Endothelial cell of umbilical vein (primary cell): ENCODE data around the gene DLST. TPM values are rescaled to one million over a fixed set of nuclear protein-coding genes. Genes with fewer than 3 reads are reported as not detected.

Experiments used
- BruUV-seq: library from RNA; stranded (reverse); fragments of 400-500 nt; replicated peaks from 2 replicates; lab custom pipeline; 2021; lab: Mats Ljungman, UMichigan
- CTCF ChIA-PET: fragments of 300-600, 350-600 bp; sonication (Branson Sonifier 250); formaldehyde crosslinking; loops from one replicate; lab custom pipeline; 2021; ENCODE audit warnings: antibody characterized with exemption, inconsistent platforms; lab: Charles Lee
- POLR2A ChIA-PET: fragments of 300-600, 350-600 bp; sonication (Branson Sonifier 250); formaldehyde crosslinking; loops from one replicate; lab custom pipeline; 2021; ENCODE audit warnings: antibody characterized with exemption, inconsistent platforms; lab: Charles Lee
- DNase-seq: peaks from one replicate; pipeline ENCODE4 v3.0.0-alpha.2; 2011; ENCODE audit warnings: low read depth, low spot score
- FAIRE-seq: peaks from 2 replicates; lab custom pipeline; 2011; peaks lifted over from hg19 to GRCh38; lab: Jason Lieb, UNC
- H2AFZ ChIP-seq: 2 replicates; pipeline ENCODE4 v1.6.0; 2012; ENCODE audit warnings: low read depth, low read length, control low read depth, inconsistent platforms
- H3K27ac ChIP-seq: 2 replicates; pipeline ENCODE4 v1.5.1; 2011; ENCODE audit warnings: low read depth, mild to moderate bottlenecking, control low read depth, low read length, moderate library complexity; ENCODE audit not compliant: insufficient read depth
- H3K27me3 ChIP-seq, 2 experiments: 2 replicates each; pipeline versions ENCODE4 v1.6.0 to v1.6.1; 2011; ENCODE audit warnings: low read length in 2 of 2, mixed read lengths in 1 of 2; ENCODE audit not compliant: control insufficient read depth in 2 of 2, insufficient read depth in 2 of 2
- H3K36me3 ChIP-seq, 2 experiments: 2 replicates in 1 of 2; 3 replicates in 1 of 2; pipeline ENCODE4 v1.5.1; 2011; ENCODE audit warnings: low read length in 2 of 2, mild to moderate bottlenecking in 1 of 2, moderate library complexity in 1 of 2; ENCODE audit not compliant: control insufficient read depth in 2 of 2, insufficient read depth in 2 of 2; ENCODE audit errors: extremely low read depth in 1 of 2
- H3K4me1 ChIP-seq: 3 replicates; pipeline ENCODE4 v1.5.1; 2011; ENCODE audit warnings: mild to moderate bottlenecking, low read length; ENCODE audit not compliant: control insufficient read depth, insufficient read depth; ENCODE audit errors: extremely low read depth
- H3K4me2 ChIP-seq: 2 replicates; pipeline ENCODE4 v1.6.1; 2011; ENCODE audit warnings: low read length, control low read depth, mixed read lengths; ENCODE audit not compliant: insufficient read depth
- H3K4me3 ChIP-seq, 3 experiments: fragments of 200-600 bp in 1 of 3; sonication (generic), shearing (Covaris generic) in 1 of 3; replicated peaks in 1 of 3; 2 replicates each; pipeline ENCODE4 v1.5.1; 2011 to 2016; ENCODE audit warnings: control low read depth in 3 of 3, low read length in 3 of 3, mild to moderate bottlenecking in 2 of 3, inconsistent platforms in 1 of 3, low read depth in 1 of 3, moderate library complexity in 1 of 3; ENCODE audit not compliant: insufficient read depth in 1 of 3
- H3K79me2 ChIP-seq: 2 replicates; pipeline ENCODE4 v1.6.0; 2012; ENCODE audit warnings: low read length, inconsistent platforms; ENCODE audit not compliant: control insufficient read depth, insufficient read depth
- H3K9ac ChIP-seq: replicated peaks from 2 replicates; pipeline ENCODE3; 2011; ENCODE audit warnings: low read length, control low read depth; ENCODE audit not compliant: insufficient read depth; ENCODE audit errors: extremely low read depth
- H3K9me1 ChIP-seq: replicated peaks from 3 replicates; pipeline ENCODE4 v1.6.0; 2011; ENCODE audit warnings: mild to moderate bottlenecking, low read length; ENCODE audit not compliant: control insufficient read depth, insufficient read depth; ENCODE audit errors: extremely low read depth
- H3K9me3 ChIP-seq: replicated peaks from 2 replicates; pipeline ENCODE4 v1.5.1; 2012; ENCODE audit warnings: low read length, inconsistent platforms; ENCODE audit not compliant: control insufficient read depth, insufficient read depth
- H4K20me1 ChIP-seq: replicated peaks from 2 replicates; pipeline ENCODE3; 2011; ENCODE audit warnings: mild to moderate bottlenecking, low read length; ENCODE audit not compliant: control insufficient read depth, insufficient read depth; ENCODE audit errors: extremely low read depth
- CTCF ChIP-seq, 2 donors: IDR thresholded peaks; 1 replicate in 1 of 2; 2 replicates in 1 of 2; pipeline ENCODE4 v1.5.1; 2011; ENCODE audit warnings: low read length in 2 of 2, mild to moderate bottlenecking in 2 of 2, moderate library complexity in 2 of 2, control low read depth in 1 of 2, inconsistent platforms in 1 of 2, low read depth in 1 of 2; ENCODE audit not compliant: insufficient read depth in 1 of 2; ENCODE audit errors: extremely low read depth in 1 of 2
- EZH2 ChIP-seq: IDR thresholded peaks from 2 replicates; pipeline ENCODE4 v1.6.1; 2012; ENCODE audit warnings: borderline replicate concordance, low read depth, mild to moderate bottlenecking, moderate library complexity, low read length, inconsistent platforms; ENCODE audit not compliant: severe bottlenecking
- FOS ChIP-seq: IDR thresholded peaks from 2 replicates; pipeline ENCODE4 v1.6.1; 2011; ENCODE audit warnings: mild to moderate bottlenecking, low read length, moderate library complexity, borderline replicate concordance; ENCODE audit not compliant: insufficient read depth
- GATA2 ChIP-seq: IDR thresholded peaks from 2 replicates; pipeline ENCODE4 v1.7.0; 2011; ENCODE audit warnings: low read depth, mild to moderate bottlenecking, moderate library complexity, mixed read lengths, low read length; ENCODE audit not compliant: insufficient read length, insufficient read depth
- JUN ChIP-seq: IDR thresholded peaks from 2 replicates; pipeline ENCODE4 v1.6.1; 2011; ENCODE audit warnings: borderline replicate concordance, low read depth; ENCODE audit not compliant: insufficient read length, insufficient read depth
- MAX ChIP-seq: IDR thresholded peaks from 2 replicates; pipeline ENCODE4 v1.6.1; 2011; ENCODE audit not compliant: insufficient read depth, insufficient read length
- MYC ChIP-seq: IDR thresholded peaks from one replicate; pipeline ENCODE4 v1.6.1; 2011; ENCODE audit warnings: mild to moderate bottlenecking, low read depth, low read length
- POLR2A ChIP-seq: IDR thresholded peaks from 2 replicates; pipeline ENCODE4 v1.6.1; 2012; ENCODE audit warnings: low read depth, mild to moderate bottlenecking, control low read depth, low read length
- POLR2AphosphoS5 ChIP-seq: IDR thresholded peaks from 2 replicates; pipeline ENCODE4 v1.6.1; 2012; ENCODE audit warnings: low read depth, mild to moderate bottlenecking, control low read depth, low read length, moderate library complexity; ENCODE audit not compliant: insufficient read depth
- dilution Hi-C: fragments of 300-500 bp; cut with MboI; formaldehyde crosslinking; loops from one replicate; pipeline ENCODE4 v1.15.0; 2019; ENCODE audit warnings: low sequenced_read_pairs; ENCODE audit not compliant: extremely low pct_ligation_motif_present
- intact Hi-C: fragments of 100-400 bp; cut with micrococcal nuclease; formaldehyde crosslinking; loops from one replicate; pipeline ENCODE4 v1.10.0; 2022
- polyA plus RNA-seq, 4 experiments: library from polyadenylated mRNA; depleted of rRNA in 3 of 4; stranded (reverse) in 3 of 4; unstranded in 1 of 4; fragments of >200 nt; gene quantifications; 2 replicates each; pipeline versions ENCODE4 v1.2.1 to v1.2.3, GENCODE V29; 2011 to 2012; ENCODE audit warnings: missing spikeins in 1 of 4
- total RNA-seq: library from RNA; stranded (reverse); gene quantifications from 2 replicates; pipeline ENCODE4 v1.2.3, GENCODE V29; 2021

Gene DLST
- total and polyA plus RNA-seq, 2 donors (not counting 3 experiments of a cell fraction or from before 2014, with no cell fraction given), result 98.4 to 110 TPM

GRCh38 chr14:74915826-74916225, 34.1 kb downstream of the DLST start:
- TF ChIP-seq POLR2A (no peak), CTCF (IDR thresholded peaks at IDR 0.05; ENCODE audit: extremely low read depth in 1 of 2, insufficient read depth in 1 of 2, low read depth in 1 of 2, low read length in 2 of 2) (no peak), EZH2 (no peak), JUN (no peak), MAX (no peak), MYC (no peak), FOS (no peak), POLR2AphosphoS5 (no peak), GATA2 (no peak)
- Histone ChIP-seq H3K4me1 (peaks cover 2% of the 10 kb centered on the region), H3K36me3 (no peaks in the 10 kb centered on the region), H3K79me2 (no peaks in the 10 kb centered on the region), H3K9me3 (no peaks in the 10 kb centered on the region), H3K4me3 (no peak overlapping the region), H3K9me1 (no peaks in the 10 kb centered on the region), H3K27me3 (no peaks in the 10 kb centered on the region), H3K9ac (no peak overlapping the region), H2AFZ (no peak overlapping the region), H3K27ac (no peak overlapping the region), H3K4me2 (no peak overlapping the region), H4K20me1 (no peaks in the 10 kb centered on the region)
- intact Hi-C loops (no loop called here), dilution Hi-C loops (no loop called here)
- POLR2A ChIA-PET, result no interaction called here
- BruUV-seq, result no TSS peak
- DNase-seq, result no peak
- CTCF ChIA-PET, result interaction anchor here (1.6 to 4.5 kb wide), 4 partner anchors 10 to 174 kb away, joined by 3 to 53 read pairs (median 8); no protein-coding TSS in a partner anchor
- no peak for FAIRE-seq
